HG02588 (cell line): Measurements from ENCODE around the gene SPHKAP.
"Not testable (repeated sequence)": the region's sequence is repeated elsewhere in the genome, so short reads cannot be mapped to it uniquely, and the experiment has no call there.

Source experiments
- ATAC-seq: cut with Tn5 transposase; IDR thresholded peaks from one replicate; pipeline ENCODE4 v1.9.1; 2021; ENCODE audit warnings: mild to moderate bottlenecking, moderate library complexity; ENCODE audit not compliant: unreplicated experiment

The SPHKAP gene

GRCh38 chr2:228181098-228182019, at the start of gene SPHKAP:
Gene SPHKAP (minus strand): TSS chr2:228181687. CDS start chr2:228181598, 89 bp downstream.
- ATAC-seq: no peak

- ATAC-seq: no peak
Measured at GRCh38 chr2:228227466-228227865, 46.0 kb upstream of the SPHKAP start.

GRCh38 chr2:228224410-228224809, 42.9 kb upstream of the SPHKAP start:
- ATAC-seq: no peak

- ATAC-seq: not testable (repeated sequence)
Measured at GRCh38 chr2:228218593-228218992, 37.1 kb upstream of the SPHKAP start.

GRCh38 chr2:228197504-228197903, 16.0 kb upstream of the SPHKAP start:
- no peak for ATAC-seq

GRCh38 chr2:228180181-228181097, 1.0 kb downstream of the SPHKAP start:
- no peak for ATAC-seq

- no peak for ATAC-seq
Measured at GRCh38 chr2:228167290-228167689, 14.2 kb downstream of the SPHKAP start.

GRCh38 chr2:228164718-228165117, 16.8 kb downstream of the SPHKAP start:
- ATAC-seq: no peak

GRCh38 chr2:228157841-228158240, 23.6 kb downstream of the SPHKAP start:
- no peak for ATAC-seq

GRCh38 chr2:228144961-228145360, 36.5 kb downstream of the SPHKAP start:
- ATAC-seq: no peak

GRCh38 chr2:228140934-228141528, 40.5 kb downstream of the SPHKAP start:
- ATAC-seq: peak; percentile 86

- ATAC-seq: no peak
Measured at GRCh38 chr2:228136027-228136426, 45.5 kb downstream of the SPHKAP start.

- no peak for ATAC-seq
Measured at GRCh38 chr2:228135300-228135699, 46.2 kb downstream of the SPHKAP start.

- no peak for ATAC-seq
Measured at GRCh38 chr2:228131833-228132232, 49.7 kb downstream of the SPHKAP start.

- no peak for ATAC-seq
Measured at GRCh38 chr2:228126401-228126800, 55.1 kb downstream of the SPHKAP start.

- no peak for ATAC-seq
Measured at GRCh38 chr2:228118940-228119339, 62.5 kb downstream of the SPHKAP start.

GRCh38 chr2:228107846-228108245, 73.6 kb downstream of the SPHKAP start:
- ATAC-seq: no peak

GRCh38 chr2:228105526-228106250, 75.8 kb downstream of the SPHKAP start:
- ATAC-seq: no peak

- ATAC-seq: no peak
Measured at GRCh38 chr2:228104215-228104614, 77.3 kb downstream of the SPHKAP start.

- no peak for ATAC-seq
Measured at GRCh38 chr2:228103379-228103778, 78.1 kb downstream of the SPHKAP start.
